GM12878 (cell line): ENCODE measurements around the gene SEC14L1. TPM values are rescaled to one million over a fixed set of nuclear protein-coding genes. Genes with fewer than 3 reads are reported as not detected.
"Not testable (repeated sequence)": the region's sequence is repeated elsewhere in the genome, so short reads cannot be mapped to it uniquely, and the experiment has no call there.

Experiments
- ATAC-seq: fragments of 200-7000 bp; cut with Tn5 transposase; 3 replicates; pipeline ENCODE4 v1.9.1; 2020; ENCODE audit warnings: mild to moderate bottlenecking, moderate library complexity
- BruUV-seq: library from RNA; stranded (reverse); fragments of 400-500 nt; replicated peaks from 2 replicates; lab custom pipeline; 2021; lab: Mats Ljungman, UMichigan
- CTCF ChIA-PET: fragments of 300-600 bp; sonication (Branson Sonifier 250); formaldehyde crosslinking; extraction: SDS; loops from one replicate; lab custom pipeline; 2021; ENCODE audit warnings: inconsistent platforms; lab: Yijun Ruan, JAX
- POLR2A ChIA-PET: fragments of 350-600 bp; formaldehyde crosslinking; extraction: SDS; loops from one replicate; lab custom pipeline; 2021; ENCODE audit warnings: inconsistent platforms; lab: Charles Lee
- RAD21 ChIA-PET: fragments of 300-600 bp; sonication (Branson Sonifier 250); formaldehyde crosslinking; loops from one replicate; lab custom pipeline; 2023; ENCODE audit warnings: antibody characterized with exemption; ENCODE audit not compliant: unreplicated experiment; lab: Charles Lee
- SMC1A ChIA-PET: fragments of 300-600 bp; sonication (Branson Sonifier 250); formaldehyde crosslinking; loops from one replicate; lab custom pipeline; 2023; ENCODE audit not compliant: unreplicated experiment, uncharacterized antibody; lab: Charles Lee
- DNase-seq: peaks from one replicate; pipeline ENCODE4 v3.0.0-alpha.2; 2011; ENCODE audit warnings: low read depth, low spot score
- FAIRE-seq: peaks from 3 replicates; lab custom pipeline; 2011; peaks lifted over from hg19 to GRCh38; lab: Jason Lieb, UNC
- H2AFZ ChIP-seq: 2 replicates; pipeline ENCODE4 v1.6.0; 2011; ENCODE audit warnings: low read depth, low read length, control low read depth; ENCODE audit not compliant: control insufficient read depth
- H3K27ac ChIP-seq: 2 replicates; pipeline ENCODE4 v1.5.1; 2011; ENCODE audit warnings: control low read depth; ENCODE audit not compliant: control insufficient read depth, insufficient read depth
- H3K27me3 ChIP-seq, 2 experiments: replicated peaks in 1 of 2; 2 replicates each; pipeline versions ENCODE4 v1.6.0 to v1.6.1; 2011; ENCODE audit warnings: low read length in 1 of 2; ENCODE audit not compliant: control insufficient read depth in 2 of 2, insufficient read depth in 2 of 2
- H3K36me3 ChIP-seq, 2 experiments: 2 replicates each; pipeline ENCODE4 v1.5.1; 2011; ENCODE audit warnings: low read length in 1 of 2; ENCODE audit not compliant: control insufficient read depth in 2 of 2, insufficient read depth in 2 of 2
- H3K4me1 ChIP-seq: 2 replicates; pipeline ENCODE4 v1.6.1; 2011; ENCODE audit warnings: mild to moderate bottlenecking, low read length, moderate library complexity, mixed read lengths; ENCODE audit not compliant: control insufficient read depth, insufficient read depth
- H3K4me2 ChIP-seq: 2 replicates; pipeline ENCODE4 v1.6.0; 2011; ENCODE audit warnings: control low read depth; ENCODE audit not compliant: control insufficient read depth, insufficient read depth
- H3K4me3 ChIP-seq: fragments of 200-600 bp; sonication (generic); 2 replicates; pipeline ENCODE4 v1.5.1; 2016
- H3K79me2 ChIP-seq: 2 replicates; pipeline ENCODE4 v1.6.0; 2011; ENCODE audit warnings: low read length; ENCODE audit not compliant: control insufficient read depth, insufficient read depth
- H3K9ac ChIP-seq: 2 replicates; pipeline ENCODE4 v1.8.0; 2011; ENCODE audit warnings: low read length, control low read depth, mixed read lengths; ENCODE audit not compliant: control insufficient read depth, insufficient read depth
- H3K9me3 ChIP-seq: replicated peaks from 3 replicates; pipeline ENCODE4 v1.5.1; 2011; ENCODE audit warnings: mild to moderate bottlenecking, low read length; ENCODE audit not compliant: control insufficient read depth, insufficient read depth
- H4K20me1 ChIP-seq: 2 replicates; pipeline ENCODE4 v1.6.0; 2011; ENCODE audit not compliant: control insufficient read depth, insufficient read depth
- FOXM1 ChIP-seq: IDR thresholded peaks from 2 replicates; pipeline ENCODE4 v1.6.1; 2012; ENCODE audit warnings: low read depth, mild to moderate bottlenecking, inconsistent platforms, low read length, moderate library complexity
- KLF5 ChIP-seq: fragments of 450-650 bp; IDR thresholded peaks from 2 replicates; pipeline ENCODE4 v1.6.1; 2014; ENCODE audit warnings: mild to moderate bottlenecking; ENCODE audit not compliant: partially characterized antibody
- WGBS: methylation state at CpG from one replicate; pipeline ENCODE4 v1.1.6; 2016; ENCODE audit warnings: low lambda C conversion rate; ENCODE audit not compliant: insufficient replicate concordance, insufficient coverage; ENCODE audit errors: missing lambda C conversion rate; 5-methylcytosine and 5-hydroxymethylcytosine counted together
- in situ Hi-C: fragments of 300-500 bp; cut with MboI; formaldehyde crosslinking; loops from 9 replicates; pipeline ENCODE4 v1.14.3; 2018; ENCODE audit warnings: mixed read lengths
- intact Hi-C: fragments of 100-400 bp; cut with micrococcal nuclease; formaldehyde crosslinking; loops from one replicate; pipeline ENCODE4 v1.14.2; 2022; ENCODE audit not compliant: unreplicated experiment
- polyA plus RNA-seq, 11 experiments: library from polyadenylated mRNA; depleted of rRNA in 4 of 11; unstranded in 6 of 11; stranded (reverse) in 5 of 11; fragments of >200 nt; fragmentation: Nextera tagmentation in 4 of 11; fragmentation: Illumina TruSeq in 1 of 11; extraction: Ambion mirVana in 4 of 11; extraction: Trizol in 1 of 11; gene quantifications; 1 replicate in 1 of 11; 2 replicates in 10 of 11; pipeline versions ENCODE4 v1.2.1 to v1.2.3, GENCODE V29; 2011 to 2016; ENCODE audit warnings: inconsistent platforms in 2 of 11, missing spikeins in 2 of 11, low read depth in 1 of 11
- total RNA-seq, 4 experiments: library from RNA; depleted of rRNA in 3 of 4; stranded (reverse); fragments of >200 nt in 3 of 4; fragmentation: Illumina TruSeq in 1 of 4; extraction: Trizol in 1 of 4; gene quantifications; 2 replicates each; pipeline versions ENCODE4 v1.2.1 to v1.2.3, GENCODE V29; 2013 to 2021
- TF ChIP-seq, protein P1 (sequence below): fragments of 450-650 bp; IDR thresholded peaks from 2 replicates; pipeline ENCODE4 v1.6.1; 2017; ENCODE audit warnings: low read depth, mild to moderate bottlenecking, moderate library complexity

The SEC14L1 gene
- total and polyA plus RNA-seq, 10 of the 15 experiments (the other 5 are each of a cell fraction or from before 2014, with no cell fraction given): 6.3 to 66.1 (median 33.5) TPM

DNA sequence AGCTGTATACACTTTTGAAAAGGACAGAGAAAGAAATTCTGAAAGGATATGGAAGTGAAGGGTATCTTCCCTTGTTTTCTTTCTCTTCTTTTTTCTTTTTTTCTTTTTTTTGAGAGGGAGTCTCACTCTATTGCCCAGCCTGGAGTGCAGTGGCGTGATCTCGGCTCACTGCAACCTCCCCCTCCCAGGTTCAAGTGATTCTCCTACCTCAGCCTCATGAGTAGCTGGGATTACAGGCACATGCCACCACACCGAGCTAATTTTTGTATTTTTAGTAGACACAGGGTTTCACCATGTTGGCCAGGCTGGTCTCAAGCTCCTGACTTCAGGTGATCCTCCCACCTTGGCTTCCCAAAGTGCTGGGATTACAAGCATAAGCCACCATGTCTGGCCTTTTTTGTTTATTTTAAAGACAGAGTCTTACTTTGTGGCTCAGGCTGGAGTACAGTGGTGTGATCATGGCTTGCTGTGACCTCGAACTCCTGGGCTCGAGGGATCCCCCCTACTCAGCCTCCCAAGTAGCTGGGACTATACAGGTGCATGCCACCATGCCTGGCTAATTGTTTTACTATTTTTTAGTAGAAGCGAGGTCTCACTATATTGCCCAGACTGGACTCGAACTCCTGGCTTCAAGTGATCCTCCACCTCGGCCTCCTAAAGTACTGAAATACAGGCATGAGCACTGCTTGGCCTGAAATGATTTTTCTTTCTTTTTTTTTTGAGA, 38.2 kb upstream of the SEC14L1 start:
- Histone ChIP-seq H3K4me1 (peaks cover 25% of the 10 kb centered on the region), H3K27ac (peak overlapping the region; percentile 57; the same call in 1 of the 2 replicates), H2AFZ (peak overlapping the region; percentile 51)
- H3K36me3 ChIP-seq, H3K4me2 ChIP-seq, DNase-seq, H3K79me2 ChIP-seq, intact Hi-C loops, ATAC-seq, in situ Hi-C loops, H4K20me1 ChIP-seq, H3K9me3 ChIP-seq, BruUV-seq, FAIRE-seq, H3K27me3 ChIP-seq, H3K4me3 ChIP-seq, H3K9ac ChIP-seq: not testable (repeated sequence)
- ChIA-PET CTCF (interaction anchor here (0.6 to 2.4 kb wide), 7 partner anchors 8 to 375 kb away, joined by 3 to 9 read pairs (median 3); partner anchors contain the start of gene SEC14L1), SMC1A (interaction anchor here (0.6 to 2.2 kb wide), 12 partner anchors 10 to 110 kb away, joined by 3 to 9 read pairs (median 5); partner anchors contain the start of gene SEC14L1), POLR2A (interaction anchor here (0.6 to 1.9 kb wide), 7 partner anchors 16 to 1305 kb away, joined by 3 to 6 read pairs (median 3); no protein-coding TSS in a partner anchor), RAD21 (interaction anchor here (0.9 to 1.8 kb wide), 7 partner anchors 12 to 145 kb away, joined by 3 to 6 read pairs (median 5); partner anchors contain the start of gene SEC14L1)
- 0 out of 2 replicates have a peak, but pooled peaks have one; percentile 1 for TF ChIP-seq FOXM1
- 82% methylated on average over 8 of the region's 8 CpGs for WGBS

DNA sequence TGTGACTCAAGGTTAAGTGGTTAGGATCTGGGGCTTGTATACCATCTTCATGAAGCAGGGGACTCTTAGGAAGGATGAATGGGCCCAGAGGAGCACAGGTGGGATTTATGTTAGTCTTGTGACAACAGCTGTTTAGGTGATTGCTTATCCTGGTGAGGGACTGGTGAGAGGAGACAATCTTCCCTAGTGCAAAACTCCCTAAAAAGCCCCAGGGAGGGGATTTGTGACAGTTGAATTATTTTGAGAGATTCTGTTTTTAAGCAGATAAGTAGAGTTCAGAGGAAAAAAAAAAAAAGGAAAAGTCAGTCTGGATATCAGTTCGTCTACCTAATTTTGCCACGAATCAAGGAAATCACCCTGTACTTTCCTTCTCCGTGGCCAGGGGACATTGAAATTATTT, 35.1 kb upstream of the SEC14L1 start:
- DNase-seq: no peak
- FAIRE-seq: no peak
- CTCF ChIA-PET: no interaction called here
- Histone ChIP-seq H2AFZ (no peak overlapping the region), H3K27me3 (no peaks in the 10 kb centered on the region), H3K4me1 (peaks cover 53% of the 10 kb centered on the region), H3K79me2 (no peaks in the 10 kb centered on the region), H3K27ac (no peak overlapping the region), H3K36me3 (no peaks in the 10 kb centered on the region), H3K4me2 (no peak overlapping the region), H3K4me3 (no peak overlapping the region), H3K9ac (no peak overlapping the region), H4K20me1 (no peaks in the 10 kb centered on the region), H3K9me3 (no peaks in the 10 kb centered on the region)
- POLR2A ChIA-PET: interaction anchor here (6.2 kb wide), 1 partner anchor 36 kb away, joined by 60 read pairs; the partner anchor contains the start of gene SEC14L1
- intact Hi-C loops (loop anchor here (5.0 kb wide), 1 partner anchor 107 kb away; no protein-coding TSS in a partner anchor), in situ Hi-C loops (no loop called here)
- RAD21 ChIA-PET: interaction anchor here (0.9 to 6.6 kb wide), 4 partner anchors 15 to 107 kb away, joined by 3 to 87 read pairs (median 22); partner anchors contain the start of gene SEC14L1
- 56% methylated on average over 3 of the region's 3 CpGs for WGBS
- TF ChIP-seq, protein P1, sequence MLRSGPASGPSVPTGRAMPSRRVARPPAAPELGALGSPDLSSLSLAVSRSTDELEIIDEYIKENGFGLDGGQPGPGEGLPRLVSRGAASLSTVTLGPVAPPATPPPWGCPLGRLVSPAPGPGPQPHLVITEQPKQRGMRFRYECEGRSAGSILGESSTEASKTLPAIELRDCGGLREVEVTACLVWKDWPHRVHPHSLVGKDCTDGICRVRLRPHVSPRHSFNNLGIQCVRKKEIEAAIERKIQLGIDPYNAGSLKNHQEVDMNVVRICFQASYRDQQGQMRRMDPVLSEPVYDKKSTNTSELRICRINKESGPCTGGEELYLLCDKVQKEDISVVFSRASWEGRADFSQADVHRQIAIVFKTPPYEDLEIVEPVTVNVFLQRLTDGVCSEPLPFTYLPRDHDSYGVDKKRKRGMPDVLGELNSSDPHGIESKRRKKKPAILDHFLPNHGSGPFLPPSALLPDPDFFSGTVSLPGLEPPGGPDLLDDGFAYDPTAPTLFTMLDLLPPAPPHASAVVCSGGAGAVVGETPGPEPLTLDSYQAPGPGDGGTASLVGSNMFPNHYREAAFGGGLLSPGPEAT: peak; percentile 25; the same call in 1 of the 2 replicates
- no peak for TF ChIP-seq KLF5
- no TSS peak for BruUV-seq
- SMC1A ChIA-PET: interaction anchor here (1.8 kb wide), 1 partner anchor 34 kb away, joined by 6 read pairs; the partner anchor contains the start of gene SEC14L1
- no peak for ATAC-seq
